ENCODE data around the gene CLTCL1. TPM values are rescaled to one million over a fixed set of nuclear protein-coding genes. Genes with fewer than 3 reads are reported as not detected.

Gene CLTCL1
- total RNA-seq, 1 donor from 2014 or later: 5.8 TPM

DNA sequence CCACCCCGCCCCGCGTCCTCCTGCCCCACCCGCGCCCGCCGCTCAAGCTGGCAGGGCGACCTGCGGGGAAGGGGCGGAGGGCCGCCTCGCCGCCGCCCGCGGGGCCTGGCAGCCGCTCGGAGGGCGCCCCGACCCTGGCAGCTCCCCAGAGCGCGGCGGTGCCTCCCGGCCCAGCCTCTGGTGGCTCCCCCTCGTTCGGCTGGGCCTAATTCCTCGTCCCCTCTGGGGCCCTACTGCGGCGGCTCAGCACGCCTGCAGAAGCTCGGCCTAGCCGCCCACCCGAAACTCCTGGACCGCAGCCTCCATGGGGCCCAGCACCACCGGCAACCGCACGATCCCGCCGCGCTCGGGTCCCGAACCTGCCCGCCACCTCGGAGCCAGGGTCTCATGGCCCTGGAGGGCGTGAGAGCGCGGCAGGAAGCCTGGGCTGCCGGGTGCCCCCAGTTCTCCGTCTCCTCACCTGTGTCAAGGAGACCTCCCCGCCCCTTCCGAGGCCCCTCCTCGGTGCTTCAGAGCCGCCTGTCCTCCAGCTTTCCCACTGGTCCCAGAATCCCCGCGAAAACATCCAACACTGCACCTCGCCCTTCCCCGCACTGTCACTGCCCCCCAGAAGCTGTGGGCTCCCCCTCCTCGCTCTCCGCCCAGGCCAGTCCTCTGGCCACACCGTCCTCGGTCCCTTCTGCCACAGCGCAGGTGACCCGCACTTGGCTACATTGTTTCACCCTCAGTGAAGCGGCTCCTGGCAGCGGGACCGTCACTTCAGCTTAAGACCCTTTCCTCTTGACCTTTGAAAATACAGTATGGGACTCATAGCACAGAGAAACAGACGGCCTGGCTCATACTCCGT is 140.8 kb downstream of the CLTCL1 start:
- DNase-seq (ENCODE audit: low spot score): no peak

- DNase-seq (ENCODE audit: low spot score): no peak
Observed at GRCh38 chr22:19149991-19150390, 141.5 kb downstream of the CLTCL1 start, which contains the start of gene GSC2. GSC2 (minus strand) TSS chr22:19150292; CDS start chr22:19150283, 9 bp downstream.

- DNase-seq (ENCODE audit: low spot score): no peak
Observed at GRCh38 chr22:19149047-19149883, 142.3 kb downstream of the CLTCL1 start.

- DNase-seq (ENCODE audit: low spot score): no peak
Observed at GRCh38 chr22:19148417-19149046, 143.0 kb downstream of the CLTCL1 start.

- DNase-seq (ENCODE audit: low spot score): no peak
Observed at GRCh38 chr22:19147195-19147780, 144.2 kb downstream of the CLTCL1 start.

DNA sequence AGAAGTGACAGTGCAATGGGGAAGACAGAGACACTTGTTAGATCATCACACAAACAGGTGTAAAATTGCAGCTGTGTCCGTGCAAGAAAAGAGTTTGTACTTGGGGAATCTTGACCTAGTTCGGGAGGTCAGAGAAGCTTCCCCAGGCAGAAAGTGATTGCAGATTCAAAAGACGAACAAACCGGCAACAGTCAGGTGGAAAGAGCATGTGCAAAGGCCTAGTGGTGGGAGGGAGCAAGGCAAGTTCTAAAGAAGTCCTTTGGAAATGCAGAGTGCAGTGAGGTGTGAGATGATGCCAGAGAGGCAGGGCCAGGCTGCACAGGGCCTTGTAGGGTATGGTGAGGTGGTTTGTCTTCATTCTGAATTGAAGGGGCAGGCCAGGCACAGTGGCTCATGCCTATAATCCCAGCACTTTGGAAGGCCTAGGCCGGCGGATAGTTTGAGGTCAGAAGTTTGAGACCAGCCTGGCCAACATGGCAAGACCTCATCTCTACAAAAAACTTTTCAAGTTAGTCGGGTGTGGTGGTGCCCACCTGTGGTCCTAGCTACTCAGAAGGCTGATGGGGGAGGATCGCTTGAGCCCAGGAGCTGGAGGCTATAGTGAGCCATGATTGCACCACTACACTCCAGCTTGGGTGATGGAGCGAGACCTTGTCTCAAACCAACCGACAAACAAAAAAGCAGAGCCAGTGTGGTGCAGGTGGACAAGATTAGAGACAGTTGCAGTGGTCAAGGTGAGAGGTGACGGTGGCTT is 145.1 kb downstream of the CLTCL1 start:
- no peak for DNase-seq (ENCODE audit: low spot score)

DNA sequence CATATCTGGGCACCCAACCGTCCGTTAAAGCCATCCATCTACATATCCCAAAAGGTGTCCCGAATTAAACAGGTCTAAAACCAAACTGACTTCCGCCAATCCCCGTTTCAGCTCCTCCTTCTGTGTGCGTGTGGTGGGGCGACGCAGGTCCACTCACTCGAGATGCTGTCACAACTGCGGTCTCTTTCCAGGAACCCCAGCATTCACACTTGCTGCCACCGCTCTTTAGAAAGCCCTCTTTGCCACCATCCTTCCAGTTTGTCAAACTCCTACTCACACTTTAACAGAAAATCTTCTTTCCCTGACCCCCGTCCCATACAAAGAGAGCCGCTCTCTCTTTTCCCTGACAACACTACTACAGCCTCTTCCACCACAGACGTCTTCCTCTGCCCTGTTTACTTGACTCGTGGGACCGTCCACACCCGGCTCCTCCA is 147.5 kb downstream of the CLTCL1 start:
- DNase-seq (ENCODE audit: low spot score): no peak

GRCh38 chr22:19143212-19143611 is 148.3 kb downstream of the CLTCL1 start:
- no peak for DNase-seq (ENCODE audit: low spot score)

DNA sequence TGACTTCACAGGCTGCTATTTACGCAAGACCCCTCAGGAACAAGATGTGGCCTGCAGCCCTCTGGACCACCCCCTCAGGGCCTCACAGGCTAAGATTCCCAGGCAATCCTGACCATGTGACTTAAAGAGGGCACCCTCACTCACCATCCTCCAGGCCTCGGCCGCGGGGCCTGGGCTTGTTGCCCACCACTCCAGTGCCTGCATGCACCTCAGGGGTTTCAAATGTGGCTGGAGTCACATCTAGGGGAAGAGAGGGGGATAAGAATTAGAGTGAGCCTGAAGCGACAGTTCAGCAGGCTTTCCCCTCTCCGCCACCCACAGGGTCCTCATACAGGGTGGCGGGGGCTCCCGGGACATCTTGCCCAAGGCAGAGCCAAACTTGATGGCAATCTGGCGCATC is 149.1 kb downstream of the CLTCL1 start:
- no peak for DNase-seq (ENCODE audit: low spot score)

GRCh38 chr22:19139974-19140373 is 151.5 kb downstream of the CLTCL1 start:
- DNase-seq (ENCODE audit: low spot score): no peak

GRCh38 chr22:19139001-19139356 is 152.5 kb downstream of the CLTCL1 start:
- no peak for DNase-seq (ENCODE audit: low spot score)

- no peak for DNase-seq (ENCODE audit: low spot score)
Observed at GRCh38 chr22:19138217-19139000, 153.1 kb downstream of the CLTCL1 start.

GRCh38 chr22:19137384-19138216 is 153.9 kb downstream of the CLTCL1 start:
- DNase-seq (ENCODE audit: low spot score): no peak

- no peak for DNase-seq (ENCODE audit: low spot score)
Observed at GRCh38 chr22:19136915-19137314, 154.6 kb downstream of the CLTCL1 start.

DNA sequence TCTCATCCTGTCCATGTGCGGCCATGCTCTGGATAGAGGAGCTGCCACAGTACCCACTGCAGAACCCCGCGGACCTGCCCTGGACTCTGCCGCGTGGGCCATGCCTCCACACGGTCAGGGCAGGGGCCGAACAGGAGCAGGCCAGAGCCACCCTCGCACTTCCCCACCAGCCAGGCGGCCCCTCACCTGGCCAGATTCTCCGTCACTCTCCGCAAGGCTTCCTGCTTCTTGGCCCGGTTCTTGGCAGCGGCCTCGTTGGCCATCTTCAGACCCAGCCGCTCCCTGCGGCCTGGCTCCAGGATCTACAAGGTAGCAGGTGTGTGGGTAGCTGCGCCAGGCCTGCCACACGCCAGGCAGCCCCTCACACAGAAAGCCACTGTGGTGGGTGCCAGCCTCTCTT is 156.6 kb downstream of the CLTCL1 start:
- no peak for DNase-seq (ENCODE audit: low spot score)

- DNase-seq (ENCODE audit: low spot score): no peak
Observed at GRCh38 chr22:19134176-19134831, 157.2 kb downstream of the CLTCL1 start.

DNA sequence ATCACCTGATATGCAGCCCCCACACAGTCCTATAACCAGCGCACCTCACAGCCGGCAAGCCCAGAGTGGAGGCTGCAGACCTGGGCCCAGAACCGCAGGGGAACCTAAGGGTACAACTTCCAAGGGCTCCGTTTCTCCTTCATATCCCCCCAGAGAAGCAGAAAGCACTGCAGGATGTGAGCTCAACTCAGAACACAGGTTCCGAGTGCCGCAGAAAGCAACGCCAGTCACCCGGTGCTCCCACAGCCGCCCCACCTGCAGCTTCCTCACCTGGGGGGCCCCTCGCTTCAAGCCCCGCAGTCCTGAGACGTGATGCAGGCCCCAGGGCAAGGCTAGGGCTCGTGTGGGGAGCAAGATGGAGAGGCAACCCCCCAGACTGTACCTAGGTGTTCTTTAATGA is 158.0 kb downstream of the CLTCL1 start:
- DNase-seq (ENCODE audit: low spot score): no peak

- DNase-seq (ENCODE audit: low spot score): no peak
Observed at GRCh38 chr22:19132693-19133400, 158.7 kb downstream of the CLTCL1 start.

Measured in ureter (tissue), 1 donor.